GM12878 (cell line): ENCODE results near the gene GMDS. TPM values are rescaled to one million over a fixed set of nuclear protein-coding genes. Genes with fewer than 3 reads are reported as not detected.

Experiments used
- ATAC-seq: fragments of 200-7000 bp; cut with Tn5 transposase; 3 replicates; pipeline ENCODE4 v1.9.1; 2020; ENCODE audit warnings: mild to moderate bottlenecking, moderate library complexity
- BruUV-seq: library from RNA; stranded (reverse); fragments of 400-500 nt; replicated peaks from 2 replicates; lab custom pipeline; 2021; lab: Mats Ljungman, UMichigan
- CTCF ChIA-PET: fragments of 300-600 bp; sonication (Branson Sonifier 250); formaldehyde crosslinking; extraction: SDS; loops from one replicate; lab custom pipeline; 2021; ENCODE audit warnings: inconsistent platforms; lab: Yijun Ruan, JAX
- POLR2A ChIA-PET: fragments of 350-600 bp; formaldehyde crosslinking; extraction: SDS; loops from one replicate; lab custom pipeline; 2021; ENCODE audit warnings: inconsistent platforms; lab: Charles Lee
- RAD21 ChIA-PET: fragments of 300-600 bp; sonication (Branson Sonifier 250); formaldehyde crosslinking; loops from one replicate; lab custom pipeline; 2023; ENCODE audit warnings: antibody characterized with exemption; ENCODE audit not compliant: unreplicated experiment; lab: Charles Lee
- SMC1A ChIA-PET: fragments of 300-600 bp; sonication (Branson Sonifier 250); formaldehyde crosslinking; loops from one replicate; lab custom pipeline; 2023; ENCODE audit not compliant: unreplicated experiment, uncharacterized antibody; lab: Charles Lee
- DNase-seq: peaks from one replicate; pipeline ENCODE4 v3.0.0-alpha.2; 2011; ENCODE audit warnings: low read depth, low spot score
- FAIRE-seq: peaks from 3 replicates; lab custom pipeline; 2011; peaks lifted over from hg19 to GRCh38; lab: Jason Lieb, UNC
- H2AFZ ChIP-seq: 2 replicates; pipeline ENCODE4 v1.6.0; 2011; ENCODE audit warnings: low read depth, low read length, control low read depth; ENCODE audit not compliant: control insufficient read depth
- H3K27ac ChIP-seq: 2 replicates; pipeline ENCODE4 v1.5.1; 2011; ENCODE audit warnings: control low read depth; ENCODE audit not compliant: control insufficient read depth, insufficient read depth
- H3K27me3 ChIP-seq, 2 experiments: replicated peaks in 1 of 2; 2 replicates each; pipeline versions ENCODE4 v1.6.0 to v1.6.1; 2011; ENCODE audit warnings: low read length in 1 of 2; ENCODE audit not compliant: control insufficient read depth in 2 of 2, insufficient read depth in 2 of 2
- H3K36me3 ChIP-seq, 2 experiments: 2 replicates each; pipeline ENCODE4 v1.5.1; 2011; ENCODE audit warnings: low read length in 1 of 2; ENCODE audit not compliant: control insufficient read depth in 2 of 2, insufficient read depth in 2 of 2
- H3K4me1 ChIP-seq: 2 replicates; pipeline ENCODE4 v1.6.1; 2011; ENCODE audit warnings: mild to moderate bottlenecking, low read length, moderate library complexity, mixed read lengths; ENCODE audit not compliant: control insufficient read depth, insufficient read depth
- H3K4me2 ChIP-seq: 2 replicates; pipeline ENCODE4 v1.6.0; 2011; ENCODE audit warnings: control low read depth; ENCODE audit not compliant: control insufficient read depth, insufficient read depth
- H3K4me3 ChIP-seq: fragments of 200-600 bp; sonication (generic); 2 replicates; pipeline ENCODE4 v1.5.1; 2016
- H3K79me2 ChIP-seq: 2 replicates; pipeline ENCODE4 v1.6.0; 2011; ENCODE audit warnings: low read length; ENCODE audit not compliant: control insufficient read depth, insufficient read depth
- H3K9ac ChIP-seq: 2 replicates; pipeline ENCODE4 v1.8.0; 2011; ENCODE audit warnings: low read length, control low read depth, mixed read lengths; ENCODE audit not compliant: control insufficient read depth, insufficient read depth
- H3K9me3 ChIP-seq: replicated peaks from 3 replicates; pipeline ENCODE4 v1.5.1; 2011; ENCODE audit warnings: mild to moderate bottlenecking, low read length; ENCODE audit not compliant: control insufficient read depth, insufficient read depth
- H4K20me1 ChIP-seq: 2 replicates; pipeline ENCODE4 v1.6.0; 2011; ENCODE audit not compliant: control insufficient read depth, insufficient read depth
- CREB1 ChIP-seq: IDR thresholded peaks from 2 replicates; pipeline ENCODE4 v1.6.1; 2012; ENCODE audit warnings: low read depth, mild to moderate bottlenecking, inconsistent platforms
- SIX5 ChIP-seq: IDR thresholded peaks from 2 replicates; pipeline ENCODE4 v1.6.1; 2011; ENCODE audit warnings: mild to moderate bottlenecking, low read depth, low read length, moderate library complexity; ENCODE audit not compliant: severe bottlenecking
- ZNF24 ChIP-seq: fragments of 450-650 bp; IDR thresholded peaks from 2 replicates; pipeline ENCODE4 v1.6.1; 2017; ENCODE audit warnings: antibody characterized with exemption, mild to moderate bottlenecking
- whole genome bisulfite sequencing: methylation state at CpG from one replicate; pipeline ENCODE4 v1.1.6; 2016; ENCODE audit warnings: low lambda C conversion rate; ENCODE audit not compliant: insufficient replicate concordance, insufficient coverage; ENCODE audit errors: missing lambda C conversion rate; 5-methylcytosine and 5-hydroxymethylcytosine counted together
- in situ Hi-C: fragments of 300-500 bp; cut with MboI; formaldehyde crosslinking; loops from 9 replicates; pipeline ENCODE4 v1.14.3; 2018; ENCODE audit warnings: mixed read lengths
- intact Hi-C: fragments of 100-400 bp; cut with micrococcal nuclease; formaldehyde crosslinking; loops from one replicate; pipeline ENCODE4 v1.14.2; 2022; ENCODE audit not compliant: unreplicated experiment
- polyA plus RNA-seq, 11 experiments: library from polyadenylated mRNA; depleted of rRNA in 4 of 11; unstranded in 6 of 11; stranded (reverse) in 5 of 11; fragments of >200 nt; fragmentation: Nextera tagmentation in 4 of 11; fragmentation: Illumina TruSeq in 1 of 11; extraction: Ambion mirVana in 4 of 11; extraction: Trizol in 1 of 11; gene quantifications; 1 replicate in 1 of 11; 2 replicates in 10 of 11; pipeline versions ENCODE4 v1.2.1 to v1.2.3, GENCODE V29; 2011 to 2016; ENCODE audit warnings: inconsistent platforms in 2 of 11, missing spikeins in 2 of 11, low read depth in 1 of 11
- total RNA-seq, 4 experiments: library from RNA; depleted of rRNA in 3 of 4; stranded (reverse); fragments of >200 nt in 3 of 4; fragmentation: Illumina TruSeq in 1 of 4; extraction: Trizol in 1 of 4; gene quantifications; 2 replicates each; pipeline versions ENCODE4 v1.2.1 to v1.2.3, GENCODE V29; 2013 to 2021
- TF ChIP-seq, protein P1 (sequence below): IDR thresholded peaks from 2 replicates; pipeline ENCODE4 v1.6.1; 2011; ENCODE audit warnings: mild to moderate bottlenecking, low read depth, low read length, moderate library complexity; ENCODE audit not compliant: insufficient replicate concordance
- TF ChIP-seq, protein P2 (sequence below): fragments of 450-650 bp; IDR thresholded peaks from 2 replicates; pipeline ENCODE4 v1.6.1; 2016; ENCODE audit warnings: mild to moderate bottlenecking

GMDS gene
- total and polyA plus RNA-seq, 10 of the 15 experiments (the other 5 are each of a cell fraction or from before 2014, with no cell fraction given) = 0.61 to 53.8 (median 29.3) TPM

DNA sequence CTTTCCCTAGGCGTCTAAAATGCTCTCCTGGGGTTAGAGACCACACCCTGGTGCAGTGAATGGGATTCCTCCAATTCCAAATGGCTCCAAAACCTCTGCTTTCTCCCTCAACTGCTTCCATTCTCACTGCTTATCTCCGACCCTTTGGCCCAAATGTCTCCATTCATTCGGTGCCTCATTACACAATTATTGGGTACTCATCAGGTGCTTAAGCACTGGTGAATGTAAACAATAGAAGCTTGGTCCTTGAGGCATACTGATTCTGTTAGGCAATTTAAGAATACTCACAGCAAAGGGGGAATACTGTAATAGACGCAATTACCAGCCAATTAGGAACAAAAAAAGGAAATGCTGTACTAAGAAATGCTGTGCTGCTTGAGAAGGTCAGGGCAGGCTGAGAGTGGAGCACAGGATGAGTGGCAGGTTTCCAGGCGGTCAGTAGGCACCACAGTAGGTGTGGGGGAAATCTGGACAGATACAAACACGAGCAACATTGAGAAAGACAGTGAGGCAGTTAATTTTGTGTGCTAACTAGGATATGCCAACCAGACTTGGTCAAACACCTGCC, 23.0 kb downstream of the GMDS start:
- Histone ChIP-seq H3K4me3 (peak overlapping the region; percentile 77), H3K4me2 (peak overlapping the region; percentile 98), H3K79me2 (peaks cover 21% of the 10 kb centered on the region), H3K4me1 (peaks cover 14% of the 10 kb centered on the region), H4K20me1 (no peaks in the 10 kb centered on the region), H2AFZ (peak overlapping the region; percentile 95), H3K9ac (peak overlapping the region; percentile 88), H3K9me3 (no peaks in the 10 kb centered on the region), H3K27me3 (no peaks in the 10 kb centered on the region), H3K36me3 (no peaks in the 10 kb centered on the region), H3K27ac (peak overlapping the region; percentile 97)
- intact Hi-C loops (no loop called here), in situ Hi-C loops (no loop called here)
- 26% methylated on average over 6 of the region's 6 CpGs for WGBS
- TF ChIP-seq CREB1 (0 out of 2 replicates have a peak, but pooled peaks have one; percentile 1), SIX5 (no peak), ZNF24 (no peak)
- TF ChIP-seq, protein P1, sequence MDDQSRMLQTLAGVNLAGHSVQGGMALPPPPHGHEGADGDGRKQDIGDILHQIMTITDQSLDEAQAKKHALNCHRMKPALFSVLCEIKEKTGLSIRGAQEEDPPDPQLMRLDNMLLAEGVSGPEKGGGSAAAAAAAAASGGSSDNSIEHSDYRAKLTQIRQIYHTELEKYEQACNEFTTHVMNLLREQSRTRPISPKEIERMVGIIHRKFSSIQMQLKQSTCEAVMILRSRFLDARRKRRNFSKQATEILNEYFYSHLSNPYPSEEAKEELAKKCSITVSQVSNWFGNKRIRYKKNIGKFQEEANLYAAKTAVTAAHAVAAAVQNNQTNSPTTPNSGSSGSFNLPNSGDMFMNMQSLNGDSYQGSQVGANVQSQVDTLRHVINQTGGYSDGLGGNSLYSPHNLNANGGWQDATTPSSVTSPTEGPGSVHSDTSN = peak; percentile 21
- TF ChIP-seq, protein P2, sequence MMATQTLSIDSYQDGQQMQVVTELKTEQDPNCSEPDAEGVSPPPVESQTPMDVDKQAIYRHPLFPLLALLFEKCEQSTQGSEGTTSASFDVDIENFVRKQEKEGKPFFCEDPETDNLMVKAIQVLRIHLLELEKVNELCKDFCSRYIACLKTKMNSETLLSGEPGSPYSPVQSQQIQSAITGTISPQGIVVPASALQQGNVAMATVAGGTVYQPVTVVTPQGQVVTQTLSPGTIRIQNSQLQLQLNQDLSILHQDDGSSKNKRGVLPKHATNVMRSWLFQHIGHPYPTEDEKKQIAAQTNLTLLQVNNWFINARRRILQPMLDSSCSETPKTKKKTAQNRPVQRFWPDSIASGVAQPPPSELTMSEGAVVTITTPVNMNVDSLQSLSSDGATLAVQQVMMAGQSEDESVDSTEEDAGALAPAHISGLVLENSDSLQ = peak; percentile 49
- no TSS peak for BruUV-seq
- DNase-seq (no peak), ATAC-seq (peak; percentile 74), FAIRE-seq (no peak)
- CTCF ChIA-PET = interaction anchor here (0.9 to 4.0 kb wide), 3 partner anchors 10 to 626 kb away, joined by 3 to 29 read pairs (median 4); no protein-coding TSS in a partner anchor
- RAD21 ChIA-PET = interaction anchor here (0.6 to 2.7 kb wide), 3 partner anchors 9 to 13 kb away, joined by 3 to 8 read pairs (median 3); no protein-coding TSS in a partner anchor
- SMC1A ChIA-PET = interaction anchor here (0.6 to 2.7 kb wide), 5 partner anchors 9 to 132 kb away, joined by 3 to 12 read pairs (median 7); no protein-coding TSS in a partner anchor
- POLR2A ChIA-PET = interaction anchor here (0.6 to 1.4 kb wide), 4 partner anchors 14 to 421 kb away, joined by 3 to 9 read pairs (median 3); no protein-coding TSS in a partner anchor
